GM18907 (cell line): Measurements from ENCODE around the gene DNAI4.
"Not testable (repeated sequence)": the region's sequence is repeated elsewhere in the genome, so short reads cannot be mapped to it uniquely, and the experiment has no call there.

ENCODE experiments used
- ATAC-seq: cut with Tn5 transposase; IDR thresholded peaks from one replicate; pipeline ENCODE4 v1.9.1; 2021; ENCODE audit warnings: mild to moderate bottlenecking, moderate library complexity; ENCODE audit not compliant: unreplicated experiment

The DNAI4 gene

GRCh38 chr1:66924756-66925557 lies at the start of gene DNAI4, which contains the start of gene MIER1:
DNAI4 (minus strand) TSS chr1:66924856; CDS start chr1:66924831, 25 bp downstream.
MIER1 (plus strand) TSS chr1:66924990; CDS start chr1:66925029, 39 bp downstream.
- ATAC-seq: peak; percentile 97

- ATAC-seq: no peak
Measured at GRCh38 chr1:66968574-66968973, 43.9 kb upstream of the DNAI4 start.

GRCh38 chr1:66966188-66966873 lies 41.7 kb upstream of the DNAI4 start:
- not testable (repeated sequence) for ATAC-seq

GRCh38 chr1:66957938-66958337 lies 33.3 kb upstream of the DNAI4 start:
- no peak for ATAC-seq

GRCh38 chr1:66954208-66954607 lies 29.6 kb upstream of the DNAI4 start:
- ATAC-seq: peak; percentile 81

GRCh38 chr1:66951513-66951912 lies 26.9 kb upstream of the DNAI4 start:
- ATAC-seq: no peak

- no peak for ATAC-seq
Measured at GRCh38 chr1:66947267-66947666, 22.6 kb upstream of the DNAI4 start.

- ATAC-seq: no peak
Measured at GRCh38 chr1:66945316-66945715, 20.7 kb upstream of the DNAI4 start.

GRCh38 chr1:66944330-66945274 lies 19.9 kb upstream of the DNAI4 start:
- ATAC-seq: no peak

GRCh38 chr1:66943361-66943969 lies 18.8 kb upstream of the DNAI4 start:
- ATAC-seq: no peak

GRCh38 chr1:66940981-66941380 lies 16.3 kb upstream of the DNAI4 start:
- ATAC-seq: no peak

GRCh38 chr1:66938613-66939012 lies 14.0 kb upstream of the DNAI4 start:
- no peak for ATAC-seq

GRCh38 chr1:66937529-66938234 lies 13.0 kb upstream of the DNAI4 start:
- no peak for ATAC-seq

- no peak for ATAC-seq
Measured at GRCh38 chr1:66933887-66934700, 9.4 kb upstream of the DNAI4 start.

GRCh38 chr1:66932291-66932690 lies 7.6 kb upstream of the DNAI4 start:
- no peak for ATAC-seq

GRCh38 chr1:66931590-66931989 lies 6.9 kb upstream of the DNAI4 start:
- ATAC-seq: no peak

- no peak for ATAC-seq
Measured at GRCh38 chr1:66930823-66931174, 6.1 kb upstream of the DNAI4 start.

GRCh38 chr1:66929999-66930822 lies 5.6 kb upstream of the DNAI4 start:
- peak; percentile 75 for ATAC-seq

- ATAC-seq: no peak
Measured at GRCh38 chr1:66929691-66929998, 5.0 kb upstream of the DNAI4 start.
